ENCODE data around the gene DRC3. TPM values are rescaled to one million over a fixed set of nuclear protein-coding genes. Genes with fewer than 3 reads are reported as not detected.

The DRC3 gene
- total and polyA plus RNA-seq, 4 donors = 0.61 to 1.5 (median 1.1) TPM

DNA sequence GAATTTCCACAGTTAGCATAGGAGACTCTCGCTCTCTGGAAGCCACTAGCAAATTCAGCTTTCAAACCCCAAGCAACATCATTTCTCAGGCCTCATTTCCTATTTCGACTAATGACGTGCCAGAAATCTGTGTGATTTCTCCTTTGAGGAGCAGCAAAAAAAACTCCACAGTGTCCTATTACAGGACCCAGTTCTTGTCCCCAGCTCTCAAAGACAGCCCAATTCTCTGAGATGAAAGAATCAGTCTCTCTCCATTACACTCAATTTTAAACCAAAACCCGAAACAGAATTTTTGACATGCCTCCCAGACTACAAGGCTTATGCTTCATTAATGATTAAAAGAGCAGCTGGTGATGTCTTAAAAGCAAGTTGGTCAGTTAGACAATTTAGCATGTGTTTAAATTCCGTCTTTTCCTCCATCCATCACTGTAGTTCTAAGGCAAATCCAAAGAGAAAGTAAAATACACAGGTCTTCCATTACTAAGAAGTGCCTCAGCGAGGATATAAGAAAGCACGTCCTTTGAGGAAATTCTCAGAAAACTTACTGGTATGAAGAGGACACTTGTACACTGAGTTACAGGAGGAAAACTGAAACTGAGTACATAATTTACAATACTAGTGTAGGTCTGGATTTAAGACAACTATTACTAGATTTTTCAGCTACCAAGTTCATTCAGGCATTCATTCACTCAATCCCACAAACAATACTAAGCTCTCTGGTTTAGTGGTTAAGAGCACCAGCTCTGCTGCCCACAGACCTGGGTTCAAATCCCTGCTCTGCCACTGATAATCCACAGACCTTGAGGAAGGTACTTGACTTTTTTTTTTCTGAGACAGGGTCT is 12.9 kb upstream of the DRC3 start:
- peak overlapping the region in 1 of 3 donors; percentile 12 for H3K4me3 ChIP-seq (ENCODE audit: low read depth in 1 of 3, low read length in 3 of 3)
- no peaks in the 10 kb centered on the region for H3K27me3 ChIP-seq (ENCODE audit: control insufficient read depth in 4 of 4, insufficient read depth in 4 of 4, low read length in 3 of 4)
- H3K4me1 ChIP-seq (ENCODE audit: control insufficient read depth in 4 of 4, insufficient read depth in 4 of 4, low read length in 3 of 4) = peaks cover 2 to 18% (median 12%) of the 10 kb centered on the region in 4 donors
- H3K9ac ChIP-seq (ENCODE audit: low read depth in 1 of 2, low read length in 2 of 2) = peak overlapping the region in 1 of 2 donors; percentile 51
- TF ChIP-seq RAD21 (IDR thresholded peaks at IDR 0.05) (peak in 1 of 2 donors; percentile 17), NR2F2 (IDR thresholded peaks at IDR 0.05) (no peak), GABPA (IDR thresholded peaks at IDR 0.05 in 1 of 2, conservative IDR thresholded peaks at IDR 0.05 in 1 of 2) (no peak), YY1 (IDR thresholded peaks at IDR 0.05) (peak; percentile 37), REST (IDR thresholded peaks at IDR 0.05) (no peak), TAF1 (conservative IDR thresholded peaks at IDR 0.05) (no peak), EGR1 (IDR thresholded peaks at IDR 0.05; ENCODE audit: low read depth in 2 of 2) (no peak), SP1 (IDR thresholded peaks at IDR 0.05) (no peak), MAX (IDR thresholded peaks at IDR 0.05) (no peak), FOXA2 (IDR thresholded peaks at IDR 0.05) (no peak), ZBTB33 (IDR thresholded peaks at IDR 0.05) (no peak)
- TF ChIP-seq, protein P1, sequence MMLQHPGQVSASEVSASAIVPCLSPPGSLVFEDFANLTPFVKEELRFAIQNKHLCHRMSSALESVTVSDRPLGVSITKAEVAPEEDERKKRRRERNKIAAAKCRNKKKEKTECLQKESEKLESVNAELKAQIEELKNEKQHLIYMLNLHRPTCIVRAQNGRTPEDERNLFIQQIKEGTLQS (IDR thresholded peaks at IDR 0.05) = no peak
- TF ChIP-seq, protein P2, sequence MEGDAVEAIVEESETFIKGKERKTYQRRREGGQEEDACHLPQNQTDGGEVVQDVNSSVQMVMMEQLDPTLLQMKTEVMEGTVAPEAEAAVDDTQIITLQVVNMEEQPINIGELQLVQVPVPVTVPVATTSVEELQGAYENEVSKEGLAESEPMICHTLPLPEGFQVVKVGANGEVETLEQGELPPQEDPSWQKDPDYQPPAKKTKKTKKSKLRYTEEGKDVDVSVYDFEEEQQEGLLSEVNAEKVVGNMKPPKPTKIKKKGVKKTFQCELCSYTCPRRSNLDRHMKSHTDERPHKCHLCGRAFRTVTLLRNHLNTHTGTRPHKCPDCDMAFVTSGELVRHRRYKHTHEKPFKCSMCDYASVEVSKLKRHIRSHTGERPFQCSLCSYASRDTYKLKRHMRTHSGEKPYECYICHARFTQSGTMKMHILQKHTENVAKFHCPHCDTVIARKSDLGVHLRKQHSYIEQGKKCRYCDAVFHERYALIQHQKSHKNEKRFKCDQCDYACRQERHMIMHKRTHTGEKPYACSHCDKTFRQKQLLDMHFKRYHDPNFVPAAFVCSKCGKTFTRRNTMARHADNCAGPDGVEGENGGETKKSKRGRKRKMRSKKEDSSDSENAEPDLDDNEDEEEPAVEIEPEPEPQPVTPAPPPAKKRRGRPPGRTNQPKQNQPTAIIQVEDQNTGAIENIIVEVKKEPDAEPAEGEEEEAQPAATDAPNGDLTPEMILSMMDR (IDR thresholded peaks at IDR 0.05; ENCODE audit: low read depth, low read length, missing input control) = no peak
- H3K27ac ChIP-seq (ENCODE audit: low read depth in 1 of 2, low read length in 2 of 2) = peak overlapping the region; percentile 10 to 43
- H3K36me3 ChIP-seq (ENCODE audit: control insufficient read depth in 4 of 4, insufficient read depth in 3 of 4, low read depth in 1 of 4, low read length in 3 of 4) = no peaks in the 10 kb centered on the region
- DNase-seq (ENCODE audit: low spot score) = no peak
- 35% methylated on average over 7 of the region's 7 CpGs for WGBS
- no peaks in the 10 kb centered on the region for H3K9me3 ChIP-seq (ENCODE audit: control insufficient read depth in 4 of 4, low read length in 3 of 4)
